ENCODE results near the gene COL2A1. TPM values are rescaled to one million over a fixed set of nuclear protein-coding genes. Genes with fewer than 3 reads are reported as not detected.

COL2A1 gene
- total RNA-seq, 1 donor from 2014 or later: 69.1 TPM

DNA sequence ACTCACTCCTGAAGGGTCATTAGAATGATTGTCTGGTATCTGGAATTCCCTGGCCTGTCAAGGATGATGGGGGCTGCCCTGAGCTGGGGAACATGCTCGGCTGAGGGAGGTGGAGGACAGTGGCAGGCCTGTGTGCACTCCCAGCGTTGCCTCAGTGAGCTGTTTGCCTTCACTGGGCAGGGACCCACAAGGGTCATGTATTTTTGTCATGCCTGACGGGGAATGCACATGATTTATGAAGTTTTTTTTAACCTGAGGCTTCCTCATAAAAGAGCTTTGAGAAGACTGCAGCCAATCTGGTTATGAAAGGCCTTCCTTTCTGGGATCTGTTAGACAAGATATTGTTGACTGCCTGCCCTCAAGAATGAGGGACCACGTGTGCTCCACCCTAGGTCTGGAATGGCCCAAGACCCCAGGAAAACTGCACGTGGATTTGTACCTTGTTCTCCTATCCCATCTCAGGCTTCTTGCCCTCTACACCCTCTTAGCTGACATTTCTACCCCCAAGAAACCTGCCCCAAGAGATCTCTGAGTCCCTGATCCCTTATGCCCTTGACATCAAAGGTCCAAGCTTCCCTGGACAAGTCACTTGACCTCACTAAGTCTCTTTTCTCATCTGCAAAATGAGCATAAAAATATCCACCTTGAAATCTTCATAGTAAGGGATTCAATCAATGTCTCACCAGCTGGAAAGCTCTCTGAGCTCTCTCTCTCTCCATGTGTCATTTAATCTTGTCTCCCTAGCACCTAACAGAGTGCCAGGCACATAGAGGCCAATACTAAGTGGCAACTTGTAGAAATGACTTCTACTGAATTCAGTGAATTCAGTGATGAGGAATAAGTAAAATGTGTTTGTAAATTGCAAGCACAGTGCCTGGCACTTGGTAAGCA, 24.5 kb upstream of the COL2A1 start:
- H3K4me3 ChIP-seq: no peak overlapping the region
- no peaks in the 10 kb centered on the region for H3K79me2 ChIP-seq (ENCODE audit: low read depth)
- DNase-seq (ENCODE audit: low spot score): no peak
- H2AFZ ChIP-seq (replicated peaks): no peak overlapping the region
- H3K4me1 ChIP-seq: peaks cover 61% of the 10 kb centered on the region
- no peaks in the 10 kb centered on the region for H3K9me3 ChIP-seq (ENCODE audit: low read depth)
- no peak overlapping the region for H3K4me2 ChIP-seq
- H3K27me3 ChIP-seq: peaks cover 39% of the 10 kb centered on the region
- H3K4me3 Mint-ChIP-seq: no peak overlapping the region
- H3K27ac Mint-ChIP-seq: peak overlapping the region; percentile 82
- H3K27ac ChIP-seq: no peak overlapping the region
- TF ChIP-seq, protein P1, sequence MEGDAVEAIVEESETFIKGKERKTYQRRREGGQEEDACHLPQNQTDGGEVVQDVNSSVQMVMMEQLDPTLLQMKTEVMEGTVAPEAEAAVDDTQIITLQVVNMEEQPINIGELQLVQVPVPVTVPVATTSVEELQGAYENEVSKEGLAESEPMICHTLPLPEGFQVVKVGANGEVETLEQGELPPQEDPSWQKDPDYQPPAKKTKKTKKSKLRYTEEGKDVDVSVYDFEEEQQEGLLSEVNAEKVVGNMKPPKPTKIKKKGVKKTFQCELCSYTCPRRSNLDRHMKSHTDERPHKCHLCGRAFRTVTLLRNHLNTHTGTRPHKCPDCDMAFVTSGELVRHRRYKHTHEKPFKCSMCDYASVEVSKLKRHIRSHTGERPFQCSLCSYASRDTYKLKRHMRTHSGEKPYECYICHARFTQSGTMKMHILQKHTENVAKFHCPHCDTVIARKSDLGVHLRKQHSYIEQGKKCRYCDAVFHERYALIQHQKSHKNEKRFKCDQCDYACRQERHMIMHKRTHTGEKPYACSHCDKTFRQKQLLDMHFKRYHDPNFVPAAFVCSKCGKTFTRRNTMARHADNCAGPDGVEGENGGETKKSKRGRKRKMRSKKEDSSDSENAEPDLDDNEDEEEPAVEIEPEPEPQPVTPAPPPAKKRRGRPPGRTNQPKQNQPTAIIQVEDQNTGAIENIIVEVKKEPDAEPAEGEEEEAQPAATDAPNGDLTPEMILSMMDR (IDR thresholded peaks at IDR 0.05): no peak
- no peak for TF ChIP-seq EZH2 (IDR thresholded peaks at IDR 0.05)
- TF ChIP-seq EZH2phosphoT487 (IDR thresholded peaks at IDR 0.05): no peak
- no peaks in the 10 kb centered on the region for H3K36me3 ChIP-seq
- no peak overlapping the region for H3K9ac ChIP-seq
- no peaks in the 10 kb centered on the region for H4K20me1 ChIP-seq (ENCODE audit: low read depth)
- peaks cover 60% of the 10 kb centered on the region for H3K4me1 Mint-ChIP-seq
- H3K27me3 Mint-ChIP-seq (ENCODE audit: insufficient read depth, low read depth): no peaks in the 10 kb centered on the region
- H3K9me3 Mint-ChIP-seq: no peaks in the 10 kb centered on the region
- peaks cover 31% of the 10 kb centered on the region for H3F3A ChIP-seq (ENCODE audit: low read depth)
- H3K36me3 Mint-ChIP-seq: no peaks in the 10 kb centered on the region

- peak overlapping the region; percentile 83 for H3K27ac Mint-ChIP-seq
- Histone ChIP-seq H3K36me3 (no peaks in the 10 kb centered on the region), H3K27me3 (peaks cover 43% of the 10 kb centered on the region), H2AFZ (replicated peaks) (no peak overlapping the region), H3F3A (ENCODE audit: low read depth) (peaks cover 45% of the 10 kb centered on the region), H3K27ac (peak overlapping the region; percentile 55), H4K20me1 (ENCODE audit: low read depth) (no peaks in the 10 kb centered on the region), H3K9ac (no peak overlapping the region), H3K9me3 (ENCODE audit: low read depth) (no peaks in the 10 kb centered on the region), H3K4me1 (peaks cover 75% of the 10 kb centered on the region), H3K4me2 (peak overlapping the region; percentile 37), H3K4me3 (no peak overlapping the region), H3K79me2 (ENCODE audit: low read depth) (no peaks in the 10 kb centered on the region)
- H3K4me3 Mint-ChIP-seq: peak overlapping the region; percentile 49
- H3K27me3 Mint-ChIP-seq (ENCODE audit: insufficient read depth, low read depth): no peaks in the 10 kb centered on the region
- H3K36me3 Mint-ChIP-seq: no peaks in the 10 kb centered on the region
- peaks cover 70% of the 10 kb centered on the region for H3K4me1 Mint-ChIP-seq
- TF ChIP-seq, protein P1 (IDR thresholded peaks at IDR 0.05): no peak
- TF ChIP-seq EZH2phosphoT487 (IDR thresholded peaks at IDR 0.05): no peak
- no peak for TF ChIP-seq EZH2 (IDR thresholded peaks at IDR 0.05)
- no peaks in the 10 kb centered on the region for H3K9me3 Mint-ChIP-seq
- peak; percentile 79 for DNase-seq (ENCODE audit: low spot score)
These were observed 23.1 kb upstream of the COL2A1 start for GRCh38 chr12:48027183-48028002.

GRCh38 chr12:48026060-48026827, 22.0 kb upstream of the COL2A1 start:
- no peaks in the 10 kb centered on the region for H3K36me3 Mint-ChIP-seq
- Histone ChIP-seq H2AFZ (replicated peaks) (no peak overlapping the region), H3F3A (ENCODE audit: low read depth) (peaks cover 56% of the 10 kb centered on the region), H3K79me2 (ENCODE audit: low read depth) (no peaks in the 10 kb centered on the region), H3K27me3 (peaks cover 47% of the 10 kb centered on the region), H3K27ac (no peak overlapping the region), H3K9me3 (ENCODE audit: low read depth) (no peaks in the 10 kb centered on the region), H3K4me3 (no peak overlapping the region), H3K36me3 (no peaks in the 10 kb centered on the region), H3K4me1 (peaks cover 87% of the 10 kb centered on the region), H3K4me2 (peak overlapping the region; percentile 37), H3K9ac (no peak overlapping the region), H4K20me1 (ENCODE audit: low read depth) (no peaks in the 10 kb centered on the region)
- H3K9me3 Mint-ChIP-seq: no peaks in the 10 kb centered on the region
- no peak for DNase-seq (ENCODE audit: low spot score)
- H3K4me3 Mint-ChIP-seq: no peak overlapping the region
- H3K27ac Mint-ChIP-seq: no peak overlapping the region
- TF ChIP-seq EZH2 (IDR thresholded peaks at IDR 0.05) (no peak), EZH2phosphoT487 (IDR thresholded peaks at IDR 0.05) (no peak)
- TF ChIP-seq, protein P1 (IDR thresholded peaks at IDR 0.05): no peak
- H3K27me3 Mint-ChIP-seq (ENCODE audit: insufficient read depth, low read depth): no peaks in the 10 kb centered on the region
- H3K4me1 Mint-ChIP-seq: peaks cover 82% of the 10 kb centered on the region

Measured in neural progenitor cell (in vitro differentiated cells).